ENCODE results near the gene RALGAPA1. TPM values are rescaled to one million over a fixed set of nuclear protein-coding genes. Genes with fewer than 3 reads are reported as not detected.

Gene RALGAPA1
- total and polyA plus RNA-seq, 9 of the 15 experiments (the other 6 are each of a cell fraction or from before 2014, with no cell fraction given) = 2.5 to 16.3 (median 6.2) TPM

DNA sequence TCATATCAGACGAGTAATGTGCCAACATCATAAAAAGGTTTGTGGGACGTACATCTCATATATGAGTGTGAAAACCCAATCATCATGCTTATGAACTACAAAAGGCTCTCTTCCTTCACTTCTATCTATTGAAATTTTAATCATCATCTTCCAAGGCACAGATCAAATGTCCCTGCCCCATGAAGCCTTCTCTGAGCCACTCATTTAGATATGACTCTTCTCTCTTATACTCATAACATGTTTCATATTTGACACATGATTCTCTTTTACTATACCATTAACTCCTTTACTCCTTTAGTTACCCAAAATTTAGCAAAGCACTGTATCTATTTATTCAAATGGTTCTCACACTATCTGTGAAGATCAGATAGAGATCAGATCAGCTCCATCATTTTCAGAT, 22.2 kb downstream of the RALGAPA1 start (continued):
- TF ChIP-seq, protein P1, sequence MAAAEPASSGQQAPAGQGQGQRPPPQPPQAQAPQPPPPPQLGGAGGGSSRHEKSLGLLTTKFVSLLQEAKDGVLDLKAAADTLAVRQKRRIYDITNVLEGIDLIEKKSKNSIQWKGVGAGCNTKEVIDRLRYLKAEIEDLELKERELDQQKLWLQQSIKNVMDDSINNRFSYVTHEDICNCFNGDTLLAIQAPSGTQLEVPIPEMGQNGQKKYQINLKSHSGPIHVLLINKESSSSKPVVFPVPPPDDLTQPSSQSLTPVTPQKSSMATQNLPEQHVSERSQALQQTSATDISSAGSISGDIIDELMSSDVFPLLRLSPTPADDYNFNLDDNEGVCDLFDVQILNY (CRISPR knock-in tag; IDR thresholded peaks at IDR 0.05) = no peak
- TF ChIP-seq CHD2 (IDR thresholded peaks at IDR 0.05; ENCODE audit: low read depth, low read length) (no peak), NEUROD1 (IDR thresholded peaks at IDR 0.05; ENCODE audit: borderline replicate concordance, low read depth, low read length, partially characterized antibody) (no peak), KLF1 (tag; IDR thresholded peaks at IDR 0.05) (no peak), PCBP2 (IDR thresholded peaks at IDR 0.05; ENCODE audit: low read depth, low read length, poor library complexity, severe bottlenecking) (no peak), JUND (IDR thresholded peaks at IDR 0.05; ENCODE audit: borderline replicate concordance, low read depth, low read length) (no peak), JUND (tag; IDR thresholded peaks at IDR 0.05; ENCODE audit: borderline replicate concordance, low read depth, low read length) (no peak), BDP1 (IDR thresholded peaks at IDR 0.05; ENCODE audit: insufficient read depth, insufficient read length) (no peak), KDM5B (IDR thresholded peaks at IDR 0.05; ENCODE audit: insufficient replicate concordance, low read depth, low read length) (no peak), MYNN (IDR thresholded peaks at IDR 0.05) (no peak), MYNN (CRISPR knock-in tag; IDR thresholded peaks at IDR 0.05) (no peak)
- TF ChIP-seq, protein P2, sequence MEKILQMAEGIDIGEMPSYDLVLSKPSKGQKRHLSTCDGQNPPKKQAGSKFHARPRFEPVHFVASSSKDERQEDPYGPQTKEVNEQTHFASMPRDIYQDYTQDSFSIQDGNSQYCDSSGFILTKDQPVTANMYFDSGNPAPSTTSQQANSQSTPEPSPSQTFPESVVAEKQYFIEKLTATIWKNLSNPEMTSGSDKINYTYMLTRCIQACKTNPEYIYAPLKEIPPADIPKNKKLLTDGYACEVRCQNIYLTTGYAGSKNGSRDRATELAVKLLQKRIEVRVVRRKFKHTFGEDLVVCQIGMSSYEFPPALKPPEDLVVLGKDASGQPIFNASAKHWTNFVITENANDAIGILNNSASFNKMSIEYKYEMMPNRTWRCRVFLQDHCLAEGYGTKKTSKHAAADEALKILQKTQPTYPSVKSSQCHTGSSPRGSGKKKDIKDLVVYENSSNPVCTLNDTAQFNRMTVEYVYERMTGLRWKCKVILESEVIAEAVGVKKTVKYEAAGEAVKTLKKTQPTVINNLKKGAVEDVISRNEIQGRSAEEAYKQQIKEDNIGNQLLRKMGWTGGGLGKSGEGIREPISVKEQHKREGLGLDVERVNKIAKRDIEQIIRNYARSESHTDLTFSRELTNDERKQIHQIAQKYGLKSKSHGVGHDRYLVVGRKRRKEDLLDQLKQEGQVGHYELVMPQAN (IDR thresholded peaks at IDR 0.05; ENCODE audit: borderline replicate concordance) = no peak
- TF ChIP-seq, protein P3, sequence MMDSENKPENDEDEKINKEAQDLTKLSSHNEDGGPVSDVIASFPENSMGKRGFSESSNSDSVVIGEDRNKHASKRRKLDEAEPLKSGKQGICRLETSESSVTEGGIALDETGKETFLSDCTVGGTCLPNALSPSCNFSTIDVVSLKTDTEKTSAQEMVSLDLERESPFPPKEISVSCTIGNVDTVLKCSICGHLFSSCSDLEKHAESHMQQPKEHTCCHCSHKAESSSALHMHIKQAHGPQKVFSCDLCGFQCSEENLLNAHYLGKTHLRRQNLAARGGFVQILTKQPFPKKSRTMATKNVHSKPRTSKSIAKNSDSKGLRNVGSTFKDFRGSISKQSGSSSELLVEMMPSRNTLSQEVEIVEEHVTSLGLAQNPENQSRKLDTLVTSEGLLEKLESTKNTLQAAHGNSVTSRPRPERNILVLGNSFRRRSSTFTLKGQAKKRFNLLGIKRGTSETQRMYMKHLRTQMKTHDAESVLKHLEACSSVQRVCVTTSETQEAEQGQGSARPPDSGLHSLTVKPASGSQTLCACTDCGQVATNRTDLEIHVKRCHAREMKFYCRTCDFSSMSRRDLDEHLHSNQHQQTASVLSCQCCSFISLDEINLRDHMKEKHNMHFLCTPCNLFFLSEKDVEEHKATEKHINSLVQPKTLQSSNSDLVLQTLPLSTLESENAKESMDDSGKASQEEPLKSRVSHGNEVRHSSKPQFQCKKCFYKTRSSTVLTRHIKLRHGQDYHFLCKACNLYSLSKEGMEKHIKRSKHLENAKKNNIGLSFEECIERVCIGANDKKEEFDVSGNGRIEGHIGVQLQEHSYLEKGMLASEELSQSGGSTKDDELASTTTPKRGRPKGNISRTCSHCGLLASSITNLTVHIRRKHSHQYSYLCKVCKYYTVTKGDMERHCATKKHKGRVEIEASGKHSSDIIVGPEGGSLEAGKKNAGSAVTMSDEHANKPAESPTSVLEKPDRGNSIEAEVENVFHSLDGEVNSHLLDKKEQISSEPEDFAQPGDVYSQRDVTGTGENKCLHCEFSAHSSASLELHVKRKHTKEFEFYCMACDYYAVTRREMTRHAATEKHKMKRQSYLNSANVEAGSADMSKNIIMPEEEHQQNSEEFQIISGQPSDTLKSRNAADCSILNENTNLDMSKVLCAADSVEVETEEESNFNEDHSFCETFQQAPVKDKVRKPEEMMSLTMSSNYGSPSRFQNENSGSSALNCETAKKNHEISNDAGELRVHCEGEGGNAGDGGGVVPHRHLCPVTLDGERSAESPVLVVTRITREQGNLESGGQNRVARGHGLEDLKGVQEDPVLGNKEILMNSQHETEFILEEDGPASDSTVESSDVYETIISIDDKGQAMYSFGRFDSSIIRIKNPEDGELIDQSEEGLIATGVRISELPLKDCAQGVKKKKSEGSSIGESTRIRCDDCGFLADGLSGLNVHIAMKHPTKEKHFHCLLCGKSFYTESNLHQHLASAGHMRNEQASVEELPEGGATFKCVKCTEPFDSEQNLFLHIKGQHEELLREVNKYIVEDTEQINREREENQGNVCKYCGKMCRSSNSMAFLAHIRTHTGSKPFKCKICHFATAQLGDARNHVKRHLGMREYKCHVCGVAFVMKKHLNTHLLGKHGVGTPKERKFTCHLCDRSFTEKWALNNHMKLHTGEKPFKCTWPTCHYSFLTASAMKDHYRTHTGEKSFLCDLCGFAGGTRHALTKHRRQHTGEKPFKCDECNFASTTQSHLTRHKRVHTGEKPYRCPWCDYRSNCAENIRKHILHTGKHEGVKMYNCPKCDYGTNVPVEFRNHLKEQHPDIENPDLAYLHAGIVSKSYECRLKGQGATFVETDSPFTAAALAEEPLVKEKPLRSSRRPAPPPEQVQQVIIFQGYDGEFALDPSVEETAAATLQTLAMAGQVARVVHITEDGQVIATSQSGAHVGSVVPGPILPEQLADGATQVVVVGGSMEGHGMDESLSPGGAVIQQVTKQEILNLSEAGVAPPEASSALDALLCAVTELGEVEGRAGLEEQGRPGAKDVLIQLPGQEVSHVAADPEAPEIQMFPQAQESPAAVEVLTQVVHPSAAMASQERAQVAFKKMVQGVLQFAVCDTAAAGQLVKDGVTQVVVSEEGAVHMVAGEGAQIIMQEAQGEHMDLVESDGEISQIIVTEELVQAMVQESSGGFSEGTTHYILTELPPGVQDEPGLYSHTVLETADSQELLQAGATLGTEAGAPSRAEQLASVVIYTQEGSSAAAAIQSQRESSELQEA (IDR thresholded peaks at IDR 0.05; ENCODE audit: low read depth) = no peak

All from K562 (cell line).